Spleen (tissue), 7 donors: ENCODE measurements around the gene RPP25.

Source experiments
- POLR2A ChIP-seq, 3 donors: fragments of 450-650 bp; IDR thresholded peaks; one replicate each; pipeline ENCODE4 v1.5.1; 2017; ENCODE audit warnings: antibody characterized with exemption in 3 of 3, mild to moderate bottlenecking in 1 of 3
- POLR2AphosphoS5 ChIP-seq, 3 donors: sonication (generic); formaldehyde crosslinking; IDR thresholded peaks; one replicate each; pipeline ENCODE4 v1.5.1; 2017; ENCODE audit warnings: antibody characterized with exemption in 3 of 3
- TF ChIP-seq, protein P1 (sequence below), 11 experiments: fragments of 200-600 bp in 7 of 11; fragments of 450-650 bp in 4 of 11; sonication (generic) in 4 of 11; IDR thresholded peaks in 8 of 11; conservative IDR thresholded peaks in 3 of 11; 1 replicate in 7 of 11; 2 replicates in 4 of 11; pipeline versions ENCODE4 v1.4.0 to v1.8.0; 2016 to 2021; ENCODE audit warnings: antibody characterized with exemption in 11 of 11, inconsistent platforms in 4 of 11, mild to moderate bottlenecking in 1 of 11
- donor health status: DM: no; HTN: no; CAD: no; lungs with moderate emphysema.
- donor health status: DM: no; HTN: no; CAD: no.
- donor health status: DM: no; HTN: no; CAD: no.

DNA sequence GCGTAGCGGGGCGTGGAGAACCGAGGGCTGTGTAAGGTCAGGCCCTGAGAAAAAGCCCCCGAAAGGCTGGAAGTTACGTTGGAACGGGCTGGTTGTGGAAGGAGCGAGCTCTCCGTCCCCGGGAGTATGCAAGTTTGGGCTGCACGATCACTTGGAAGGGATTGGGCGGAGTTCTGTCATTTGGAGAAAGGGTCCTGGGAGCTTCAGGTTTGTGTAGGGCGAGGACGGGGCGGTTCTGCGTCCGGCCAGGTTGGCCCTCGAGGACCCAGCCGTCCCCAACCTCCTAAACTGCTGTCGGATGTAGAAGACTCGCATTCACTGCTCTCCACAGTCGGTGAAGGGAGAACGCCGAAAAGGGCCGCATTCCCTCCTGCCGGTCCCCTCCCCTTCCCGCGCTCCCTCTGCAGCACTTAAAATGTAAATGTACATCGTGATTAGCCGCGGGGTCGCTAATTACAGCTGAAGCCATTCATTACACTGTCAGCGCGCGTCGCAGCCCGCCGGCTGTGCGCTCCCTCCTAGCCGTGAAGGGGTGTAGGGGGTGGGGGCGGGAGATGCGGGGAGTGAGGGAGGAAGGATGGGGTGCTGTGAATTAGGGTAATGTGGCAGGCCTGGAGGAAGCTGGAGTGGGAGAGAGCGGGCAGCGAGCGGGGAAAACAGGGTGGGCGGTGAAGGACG lies 2.5 kb upstream of the RPP25 start:
- TF ChIP-seq, protein P1, sequence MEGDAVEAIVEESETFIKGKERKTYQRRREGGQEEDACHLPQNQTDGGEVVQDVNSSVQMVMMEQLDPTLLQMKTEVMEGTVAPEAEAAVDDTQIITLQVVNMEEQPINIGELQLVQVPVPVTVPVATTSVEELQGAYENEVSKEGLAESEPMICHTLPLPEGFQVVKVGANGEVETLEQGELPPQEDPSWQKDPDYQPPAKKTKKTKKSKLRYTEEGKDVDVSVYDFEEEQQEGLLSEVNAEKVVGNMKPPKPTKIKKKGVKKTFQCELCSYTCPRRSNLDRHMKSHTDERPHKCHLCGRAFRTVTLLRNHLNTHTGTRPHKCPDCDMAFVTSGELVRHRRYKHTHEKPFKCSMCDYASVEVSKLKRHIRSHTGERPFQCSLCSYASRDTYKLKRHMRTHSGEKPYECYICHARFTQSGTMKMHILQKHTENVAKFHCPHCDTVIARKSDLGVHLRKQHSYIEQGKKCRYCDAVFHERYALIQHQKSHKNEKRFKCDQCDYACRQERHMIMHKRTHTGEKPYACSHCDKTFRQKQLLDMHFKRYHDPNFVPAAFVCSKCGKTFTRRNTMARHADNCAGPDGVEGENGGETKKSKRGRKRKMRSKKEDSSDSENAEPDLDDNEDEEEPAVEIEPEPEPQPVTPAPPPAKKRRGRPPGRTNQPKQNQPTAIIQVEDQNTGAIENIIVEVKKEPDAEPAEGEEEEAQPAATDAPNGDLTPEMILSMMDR (IDR thresholded peaks at IDR 0.05 in 8 of 11, conservative IDR thresholded peaks at IDR 0.05 in 3 of 11): no peak
- no peak for TF ChIP-seq POLR2AphosphoS5 (IDR thresholded peaks at IDR 0.05)
- TF ChIP-seq POLR2A (IDR thresholded peaks at IDR 0.05): no peak
